ENCODE measurements around the gene LAMC2.

GRCh38 chr1:183166454-183166853 lies 19.6 kb upstream of the LAMC2 start:
- TF ChIP-seq, protein P1, sequence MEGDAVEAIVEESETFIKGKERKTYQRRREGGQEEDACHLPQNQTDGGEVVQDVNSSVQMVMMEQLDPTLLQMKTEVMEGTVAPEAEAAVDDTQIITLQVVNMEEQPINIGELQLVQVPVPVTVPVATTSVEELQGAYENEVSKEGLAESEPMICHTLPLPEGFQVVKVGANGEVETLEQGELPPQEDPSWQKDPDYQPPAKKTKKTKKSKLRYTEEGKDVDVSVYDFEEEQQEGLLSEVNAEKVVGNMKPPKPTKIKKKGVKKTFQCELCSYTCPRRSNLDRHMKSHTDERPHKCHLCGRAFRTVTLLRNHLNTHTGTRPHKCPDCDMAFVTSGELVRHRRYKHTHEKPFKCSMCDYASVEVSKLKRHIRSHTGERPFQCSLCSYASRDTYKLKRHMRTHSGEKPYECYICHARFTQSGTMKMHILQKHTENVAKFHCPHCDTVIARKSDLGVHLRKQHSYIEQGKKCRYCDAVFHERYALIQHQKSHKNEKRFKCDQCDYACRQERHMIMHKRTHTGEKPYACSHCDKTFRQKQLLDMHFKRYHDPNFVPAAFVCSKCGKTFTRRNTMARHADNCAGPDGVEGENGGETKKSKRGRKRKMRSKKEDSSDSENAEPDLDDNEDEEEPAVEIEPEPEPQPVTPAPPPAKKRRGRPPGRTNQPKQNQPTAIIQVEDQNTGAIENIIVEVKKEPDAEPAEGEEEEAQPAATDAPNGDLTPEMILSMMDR (IDR thresholded peaks at IDR 0.05) = no peak
- no peak for TF ChIP-seq POLR2A (IDR thresholded peaks at IDR 0.05)
